GM19438 (cell line): ENCODE measurements around the gene NR1H4.
"Not testable (repeated sequence)": the region's sequence is repeated elsewhere in the genome, so short reads cannot be mapped to it uniquely, and the experiment has no call there.

ENCODE experiments used
- ATAC-seq: cut with Tn5 transposase; IDR thresholded peaks from one replicate; pipeline ENCODE4 v1.9.1; 2021; ENCODE audit warnings: low read depth; ENCODE audit not compliant: unreplicated experiment

Gene NR1H4

DNA sequence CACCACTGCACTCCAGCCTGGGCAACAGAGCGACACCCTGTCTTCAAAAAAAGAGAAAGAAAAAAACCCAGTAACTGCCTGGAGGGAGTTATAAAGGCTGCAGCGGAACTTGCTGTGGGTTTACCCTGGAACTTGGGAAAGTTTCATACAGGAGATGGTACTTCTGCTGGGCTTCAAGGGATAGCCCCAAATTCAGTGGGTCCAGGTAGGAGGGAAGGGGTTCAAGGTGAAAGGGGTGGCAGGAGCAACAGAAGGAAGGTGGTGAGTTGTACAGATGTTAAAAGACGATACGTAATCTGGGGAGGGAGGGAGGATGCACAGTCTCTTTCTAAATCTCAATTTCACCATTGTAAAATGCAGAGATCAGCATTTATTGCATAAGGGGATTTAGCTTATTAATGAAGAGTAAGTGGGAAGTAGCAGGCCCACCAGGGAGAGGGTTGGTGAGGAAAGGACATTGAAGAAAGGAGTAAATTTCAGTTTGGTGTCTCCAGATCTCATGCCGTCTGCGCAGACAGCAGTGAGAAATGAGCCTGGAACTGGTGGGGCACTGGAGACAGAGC, 91.3 kb downstream of the NR1H4 start:
- no peak for ATAC-seq

DNA sequence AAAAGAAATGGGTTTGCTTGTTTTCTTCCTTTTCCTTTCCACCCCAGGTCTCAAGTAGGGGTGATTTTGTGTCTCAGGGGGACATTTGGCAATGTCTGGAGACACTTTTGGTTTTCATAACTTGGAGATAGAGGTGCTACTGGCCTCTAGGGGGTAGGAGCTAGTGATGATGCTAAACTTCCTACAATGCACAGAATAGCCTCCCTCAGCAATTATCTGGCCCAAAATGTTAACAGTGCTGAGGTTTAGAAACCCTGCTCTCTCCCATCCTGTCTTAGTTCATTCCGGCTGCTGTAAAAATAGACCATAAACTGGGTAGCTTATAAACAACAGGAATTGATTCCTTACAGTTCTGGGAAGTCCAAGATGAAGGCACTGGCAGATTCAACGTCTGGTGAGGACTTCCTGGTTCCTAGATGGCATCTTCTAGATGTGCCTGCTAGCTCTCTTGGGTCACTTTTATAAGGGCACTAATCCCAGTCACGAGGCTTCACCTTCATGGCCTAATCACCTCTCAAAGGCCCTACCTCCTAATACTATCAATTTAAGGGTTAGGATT, 92.4 kb downstream of the NR1H4 start:
- no peak for ATAC-seq

DNA sequence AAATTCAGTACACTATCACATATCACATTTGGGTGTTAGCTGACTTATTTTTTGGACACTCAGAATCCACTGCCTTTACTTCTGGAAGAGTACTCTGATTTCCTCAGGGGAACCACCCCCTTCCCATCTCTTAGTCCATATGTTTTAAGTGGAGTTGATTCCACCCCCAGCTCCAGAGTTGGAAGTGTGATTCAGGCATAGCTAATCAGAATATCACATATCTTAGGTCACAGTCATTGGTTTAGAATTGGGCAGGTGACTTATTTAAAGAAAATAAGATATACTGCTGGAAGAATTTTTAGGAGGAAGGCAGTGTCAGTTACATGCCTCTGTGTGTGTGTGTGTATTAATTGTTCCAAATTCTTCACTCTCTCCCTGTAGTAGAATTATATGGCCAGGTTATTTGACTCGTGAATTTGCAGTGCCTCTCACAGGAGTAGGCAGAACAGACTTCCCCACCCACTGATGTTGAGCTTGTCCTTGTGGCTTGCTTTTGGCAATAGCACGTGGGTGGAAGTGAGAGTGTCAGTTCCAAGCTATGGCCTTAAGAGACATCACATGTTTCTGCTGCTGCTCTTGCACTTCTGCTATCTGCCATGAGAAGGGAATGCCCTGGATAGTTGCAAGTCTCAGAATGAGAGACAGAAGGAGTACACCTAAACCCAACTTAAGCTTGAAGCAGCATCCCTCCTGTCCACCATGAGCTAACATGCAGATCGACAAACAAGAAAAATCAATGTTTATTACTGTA, 93.4 kb downstream of the NR1H4 start:
- peak; percentile 95 for ATAC-seq

DNA sequence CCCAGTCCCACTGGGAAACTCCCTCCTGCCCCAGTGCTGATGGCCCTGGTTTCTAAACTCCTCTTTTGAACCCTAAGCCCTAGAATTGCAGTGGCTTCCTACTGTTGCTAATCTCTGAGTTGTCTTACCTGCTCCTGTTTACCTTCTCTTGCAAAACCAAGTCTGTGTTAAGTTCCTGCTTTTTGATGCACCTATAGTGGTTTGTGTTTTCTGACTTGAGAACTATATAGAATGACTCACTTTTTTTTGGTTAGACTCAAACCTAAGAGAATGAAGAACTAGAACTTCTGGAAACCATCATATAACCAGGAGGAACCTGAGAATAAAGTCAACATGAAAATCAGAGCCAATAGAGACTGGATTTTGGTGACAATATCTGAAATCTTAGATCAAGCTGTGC, 94.3 kb downstream of the NR1H4 start:
- peak; percentile 4 for ATAC-seq

DNA sequence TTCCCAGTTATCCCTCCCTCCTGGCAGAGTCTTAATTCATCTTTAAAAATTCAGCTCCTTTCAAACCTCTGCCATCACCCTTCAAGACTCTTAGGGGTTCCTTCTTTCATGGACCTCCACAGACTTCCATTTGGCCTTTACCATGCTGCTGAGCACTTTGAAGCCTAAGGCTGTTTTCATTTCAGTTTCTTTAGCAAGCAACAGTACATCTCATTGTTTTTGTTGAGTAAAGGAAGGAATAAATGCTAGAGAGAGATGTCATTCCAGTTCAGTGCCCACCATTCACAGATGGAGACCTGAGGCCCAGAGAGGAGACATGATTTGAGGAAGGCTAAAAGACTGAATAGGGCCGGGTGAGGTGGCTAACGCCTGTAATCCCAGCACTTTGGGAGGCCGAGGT, 98.5 kb downstream of the NR1H4 start:
- ATAC-seq = no peak

DNA sequence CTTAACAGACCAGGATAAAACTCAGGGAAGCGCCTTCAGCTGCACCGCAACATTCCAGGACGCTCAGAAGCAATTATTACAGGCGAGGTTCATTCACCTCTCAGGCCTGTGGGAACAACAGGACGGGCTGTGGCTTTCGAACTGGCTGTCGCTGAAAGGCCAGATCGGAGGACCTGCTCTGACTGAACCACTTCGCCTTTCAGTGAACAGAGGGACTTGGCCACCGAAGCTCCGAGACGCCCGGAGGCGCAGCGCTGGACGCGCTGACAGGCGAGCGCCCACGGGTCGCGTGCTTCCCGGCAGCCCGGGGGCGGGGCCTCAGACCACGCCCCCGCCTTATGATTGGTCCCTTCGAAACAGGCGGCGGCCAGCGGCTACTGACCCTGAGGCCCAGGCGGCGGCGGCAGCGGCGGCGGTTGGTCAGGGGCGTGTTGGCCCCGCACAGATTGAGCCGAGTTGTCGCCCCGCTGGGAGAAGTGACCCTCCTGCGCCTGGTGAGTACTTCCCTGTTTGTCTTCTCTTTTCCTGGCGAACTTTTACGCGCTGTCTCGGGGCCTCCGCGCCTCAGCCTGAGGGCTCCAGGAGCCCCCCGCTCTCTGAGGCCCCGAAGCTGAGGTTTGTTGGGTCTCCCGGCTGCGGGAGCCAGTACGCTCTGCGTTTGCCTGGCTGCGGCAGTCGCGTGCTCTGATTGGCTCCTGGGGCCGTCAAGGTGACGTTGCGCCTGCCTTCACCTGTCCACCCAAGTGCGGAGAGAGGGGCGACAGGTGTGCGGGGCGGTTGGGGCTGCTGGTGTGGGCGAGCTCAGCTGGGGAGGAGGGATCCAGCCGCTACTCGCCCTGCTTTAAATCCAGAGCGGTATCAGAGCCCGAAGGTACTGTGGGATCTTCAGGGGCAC, 99.9 kb downstream of the NR1H4 start, which contains the start of gene GAS2L3:
Gene GAS2L3 (plus strand): TSS at position 393 of the 895 bp plus-strand sequence. CDS start 21,221 bp downstream, outside the sequence.
- peak; percentile 98 for ATAC-seq

DNA sequence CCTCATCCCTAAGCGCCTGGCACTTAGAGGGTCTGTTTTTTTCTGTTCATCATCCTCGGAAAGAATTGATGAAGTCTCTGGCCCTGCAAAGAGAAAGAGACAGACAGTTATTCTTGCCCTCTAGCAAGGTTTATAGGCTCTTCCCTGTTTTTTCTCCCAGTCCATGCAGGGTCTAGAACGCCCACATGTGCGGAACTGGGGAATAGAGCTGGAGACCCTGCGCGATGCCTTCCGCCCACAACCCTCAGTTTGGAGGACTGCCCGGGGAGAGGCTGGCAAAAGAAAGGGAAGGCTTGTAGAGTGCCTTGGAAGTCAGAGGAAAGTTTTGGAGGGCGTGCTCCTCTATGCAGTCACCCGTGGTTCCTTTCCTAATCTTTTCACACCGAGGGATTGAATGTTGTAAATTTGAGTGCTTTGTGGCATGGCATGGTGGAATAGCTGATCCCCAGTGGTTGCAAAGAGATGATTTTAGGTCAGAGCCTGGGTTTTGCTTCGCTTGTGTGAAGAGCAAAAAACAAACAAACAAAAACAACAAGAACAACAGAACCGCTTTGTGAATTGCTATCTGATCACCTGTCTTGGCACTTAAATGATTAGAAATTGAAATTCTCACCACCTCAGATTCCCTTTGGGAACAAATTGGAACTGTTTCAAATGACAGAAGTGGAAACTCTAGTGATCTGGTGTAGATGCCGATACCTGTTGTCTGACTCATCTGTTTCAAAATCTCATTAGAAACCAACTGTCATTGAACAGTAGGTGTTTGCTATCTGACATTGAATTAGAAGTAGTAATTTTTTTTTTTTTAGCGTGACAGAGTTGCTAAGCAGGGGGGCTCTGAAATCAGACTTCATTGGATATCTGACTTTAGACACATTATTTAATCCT, 100.8 kb downstream of the NR1H4 start:
- no peak for ATAC-seq

DNA sequence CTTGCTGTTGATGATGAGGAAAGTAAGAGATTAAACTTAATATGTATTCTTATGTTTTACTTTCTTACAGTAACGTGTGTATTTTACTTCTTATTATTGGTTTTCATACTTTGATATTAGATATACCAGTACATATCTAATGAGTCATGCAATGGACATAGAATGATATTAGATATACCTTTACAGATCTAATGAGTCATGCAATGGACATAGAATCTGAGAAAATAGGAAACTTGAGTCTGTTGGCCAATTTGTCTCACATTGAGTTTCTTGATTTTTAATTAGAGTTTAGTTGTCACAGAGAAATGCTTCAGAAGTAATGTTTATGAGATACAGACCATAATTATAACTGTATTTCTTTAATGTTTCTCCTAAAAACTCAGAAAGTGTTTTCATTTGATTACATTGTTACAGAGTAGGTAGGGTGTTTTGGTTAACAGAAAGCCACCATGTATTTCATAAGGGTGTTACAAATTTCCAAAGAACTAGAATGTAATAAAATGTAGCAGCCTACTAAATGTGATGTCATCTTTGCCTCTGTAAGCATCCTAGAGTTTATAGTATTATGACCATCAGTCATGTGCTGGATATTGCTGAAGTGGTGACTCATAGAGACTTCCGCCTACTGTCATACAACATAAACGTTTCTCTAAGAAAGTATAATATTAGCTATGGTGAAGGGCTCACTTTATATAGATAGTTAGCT, 102.8 kb downstream of the NR1H4 start:
- ATAC-seq = no peak

DNA sequence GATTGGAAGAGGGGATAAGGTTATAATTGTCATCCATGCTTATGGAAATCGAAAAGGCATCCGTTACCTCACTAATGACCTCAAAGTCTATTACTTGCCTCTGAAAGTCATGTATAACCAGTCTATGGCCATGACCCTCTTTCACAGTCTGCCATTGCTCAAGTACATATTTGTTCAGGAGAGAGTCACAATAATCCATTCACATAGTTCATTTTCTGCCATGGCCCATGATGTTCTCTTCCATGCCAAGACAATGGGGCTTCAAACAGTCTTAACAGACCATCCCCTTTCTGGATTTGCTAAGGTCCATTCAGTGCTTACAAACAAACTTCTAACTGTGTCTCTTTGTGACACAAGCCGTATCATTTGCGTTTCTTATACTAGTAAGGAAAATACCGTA, 105.3 kb downstream of the NR1H4 start:
- ATAC-seq = no peak

DNA sequence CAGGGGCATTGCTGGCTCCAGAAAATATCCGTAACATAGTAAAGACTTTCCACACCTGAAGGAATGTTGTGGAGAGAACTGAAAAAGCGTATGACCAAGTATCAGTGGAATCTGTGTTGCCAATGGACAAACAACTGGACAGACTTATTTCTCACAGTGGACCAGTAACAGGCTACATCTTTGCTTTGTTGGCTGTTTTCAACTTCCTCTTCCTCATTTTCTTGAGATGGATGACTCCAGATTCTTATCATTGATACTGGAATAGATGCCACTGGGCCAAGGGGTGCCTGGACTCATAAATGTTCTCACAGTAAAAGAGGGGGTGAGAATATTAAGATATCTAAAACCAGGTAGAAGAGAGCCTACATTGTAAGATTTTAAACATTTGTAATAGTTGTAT, 106.2 kb downstream of the NR1H4 start:
- no peak for ATAC-seq

DNA sequence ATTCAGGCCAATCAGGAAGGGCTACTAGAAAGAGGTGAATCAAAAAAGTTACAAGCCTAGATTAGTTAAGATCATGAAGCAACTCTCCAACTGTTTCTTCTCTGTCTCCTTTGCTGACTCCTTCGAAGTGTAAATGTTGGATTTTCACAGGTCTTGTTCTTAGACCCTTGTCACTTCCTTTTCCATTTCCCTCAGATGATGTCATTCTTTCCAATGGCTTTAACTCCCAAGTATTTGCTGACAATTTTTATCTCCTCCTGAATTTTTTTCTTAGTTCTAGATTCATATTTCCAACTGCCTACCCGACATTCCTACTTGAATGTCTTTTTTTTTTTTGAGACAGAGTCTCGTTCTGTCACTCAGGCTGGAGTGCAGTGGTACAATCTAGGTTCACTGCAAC, 110.6 kb downstream of the NR1H4 start:
- ATAC-seq = no peak

DNA sequence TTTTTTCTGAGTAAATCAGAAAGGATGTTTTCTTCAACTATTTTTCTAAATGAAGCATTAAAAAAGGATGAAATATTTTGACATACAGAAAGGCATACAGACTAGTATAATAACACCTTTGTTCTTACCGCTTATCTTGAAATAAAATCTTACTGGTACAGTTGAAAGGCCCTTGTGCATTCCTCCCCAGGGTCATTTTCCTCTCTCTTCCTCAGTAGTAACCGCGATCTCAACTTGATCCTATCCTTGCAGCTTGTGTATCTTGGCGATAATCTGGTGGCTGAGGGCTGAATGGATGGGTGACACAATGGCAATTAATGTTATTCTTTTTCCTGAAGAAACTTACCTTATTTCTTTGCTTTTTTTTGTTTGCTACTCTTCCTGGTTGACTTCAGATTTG, 118.3 kb downstream of the NR1H4 start:
- ATAC-seq = no peak

DNA sequence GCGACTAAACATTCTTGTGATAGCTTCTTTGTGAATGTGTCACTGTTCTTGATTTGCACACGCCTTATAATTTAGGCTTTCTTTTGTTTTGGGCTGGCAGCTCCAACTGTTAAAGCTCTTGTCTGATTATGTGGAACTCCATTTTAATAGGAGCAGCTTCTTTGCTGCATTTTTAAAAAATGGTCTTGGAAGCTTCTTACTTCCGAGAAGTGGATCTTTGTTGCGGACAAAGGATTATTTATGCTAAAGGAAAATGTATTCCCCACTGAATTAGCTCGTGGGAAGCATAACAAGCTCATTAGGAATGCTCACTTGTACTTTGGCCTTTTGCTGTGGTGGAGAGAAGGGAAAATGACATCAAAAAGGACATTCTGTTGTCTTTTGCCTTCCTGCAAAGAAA, 119.8 kb downstream of the NR1H4 start:
- no peak for ATAC-seq

DNA sequence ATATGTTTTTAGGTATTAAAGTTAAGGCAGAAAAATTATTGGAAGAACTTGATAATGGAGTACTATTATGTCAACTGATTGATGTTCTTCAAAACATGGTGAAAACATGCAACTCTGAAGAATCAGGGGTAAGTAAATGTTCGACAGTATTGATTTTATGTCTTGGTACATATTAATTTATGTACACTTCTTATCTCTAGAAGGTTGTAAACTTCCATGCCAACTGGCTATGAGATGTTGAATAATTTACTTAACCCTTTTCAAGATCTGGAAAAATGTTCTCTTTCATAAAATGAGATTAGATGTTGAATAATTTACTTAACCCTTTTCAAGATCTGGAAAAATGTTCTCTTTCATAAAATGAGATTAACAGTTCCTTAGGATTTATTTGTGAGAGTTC, 128.0 kb downstream of the NR1H4 start:
- ATAC-seq = no peak

DNA sequence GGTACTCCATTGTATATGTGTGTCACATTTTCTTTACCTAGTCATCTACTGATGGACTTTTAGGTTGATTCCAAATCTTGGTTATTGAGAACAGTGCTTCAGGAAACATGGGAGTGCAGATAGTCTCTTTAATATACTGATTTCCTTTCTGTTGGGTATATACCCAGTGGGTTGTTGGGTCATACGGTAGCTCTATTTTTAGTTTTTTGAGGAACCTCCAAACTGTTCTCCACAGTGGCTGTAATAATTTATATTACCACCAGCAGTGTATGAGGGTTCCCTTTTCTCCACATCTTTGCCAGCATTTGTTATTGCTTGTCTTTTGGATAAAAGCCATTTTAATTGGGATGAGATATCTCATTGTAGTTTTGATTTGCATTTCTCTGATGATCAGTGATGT, 129.3 kb downstream of the NR1H4 start:
- not testable (repeated sequence) for ATAC-seq

DNA sequence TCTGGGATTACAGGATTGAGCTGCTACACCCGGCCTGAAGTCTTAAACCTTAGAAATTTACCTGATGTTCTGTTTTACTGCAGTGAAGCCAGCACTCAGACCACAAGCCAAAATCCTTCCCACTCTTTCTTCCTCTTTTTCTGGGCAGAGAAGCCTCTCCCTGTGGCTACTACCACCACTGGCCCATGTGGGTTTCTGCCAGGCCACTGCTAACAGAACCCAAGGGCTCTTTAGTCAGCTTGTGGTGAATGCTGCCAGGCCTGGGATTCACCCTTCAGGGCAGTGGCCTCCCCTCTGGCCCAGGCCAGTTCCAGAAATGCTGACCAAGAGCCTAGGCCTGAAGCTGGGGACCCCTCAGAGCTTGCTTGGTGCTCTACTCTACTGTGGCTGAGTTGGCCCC, 135.1 kb downstream of the NR1H4 start:
- ATAC-seq = no peak

DNA sequence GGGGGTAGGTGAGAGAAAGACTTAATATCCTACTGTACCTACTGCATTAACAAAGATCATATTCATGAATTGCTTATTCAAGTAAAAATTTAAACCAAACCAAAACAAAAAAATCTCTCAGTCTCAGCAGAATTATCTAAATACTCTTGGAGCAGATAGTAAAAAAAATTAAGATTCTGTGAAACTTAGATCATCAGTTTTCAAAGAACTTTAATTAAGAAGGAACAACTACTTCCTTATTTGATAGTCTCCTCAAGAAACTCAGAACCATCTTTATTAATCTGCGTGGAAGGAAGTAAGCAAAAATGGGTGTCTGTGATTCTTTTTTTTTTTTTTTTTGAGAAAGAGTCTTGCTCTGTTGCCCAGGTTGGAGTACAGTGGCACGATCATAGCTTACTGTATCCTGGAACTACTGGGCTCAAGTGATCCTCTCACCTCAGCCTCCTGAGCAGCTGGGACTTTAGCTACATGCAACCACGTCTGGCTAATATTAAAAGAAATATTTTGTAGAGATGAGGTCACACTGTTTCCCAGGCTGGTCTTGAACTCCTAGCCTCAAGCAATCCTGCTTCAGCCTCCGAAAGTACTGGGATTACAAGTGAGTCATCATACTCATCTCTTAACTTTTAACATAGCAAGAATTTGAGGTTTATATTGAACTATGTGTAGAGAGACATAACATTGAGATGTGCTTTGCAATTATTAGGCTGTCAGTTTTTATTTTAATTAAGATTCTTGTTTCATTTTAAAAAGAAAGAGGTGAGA, 137.2 kb downstream of the NR1H4 start:
- no peak for ATAC-seq

DNA sequence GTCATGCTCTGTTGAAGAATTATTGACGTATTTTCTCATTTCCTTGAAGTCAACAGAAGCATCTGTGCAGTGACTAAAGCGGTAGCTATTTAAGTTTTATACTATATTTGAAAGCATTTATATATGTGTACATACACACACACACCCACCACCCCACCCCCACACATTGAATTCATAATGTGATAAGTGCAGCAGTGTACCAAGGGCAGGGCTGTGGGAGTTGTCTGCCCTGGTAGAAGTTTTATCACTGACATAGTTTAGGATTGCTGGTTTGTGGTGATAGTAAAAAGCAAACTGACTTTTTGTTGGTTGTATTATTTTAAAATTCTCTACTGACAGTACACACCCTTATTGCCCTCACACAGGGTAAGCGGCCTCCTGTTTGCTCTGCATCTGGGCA, 138.9 kb downstream of the NR1H4 start:
- no peak for ATAC-seq
